ENCODE data around the gene PCNA. TPM values are rescaled to one million over a fixed set of nuclear protein-coding genes. Genes with fewer than 3 reads are reported as not detected.
"Not testable (repeated sequence)": the region's sequence is repeated elsewhere in the genome, so short reads cannot be mapped to it uniquely, and the experiment has no call there.

PCNA gene
- total RNA-seq, 1 donor from 2014 or later, result 35.5 TPM

DNA sequence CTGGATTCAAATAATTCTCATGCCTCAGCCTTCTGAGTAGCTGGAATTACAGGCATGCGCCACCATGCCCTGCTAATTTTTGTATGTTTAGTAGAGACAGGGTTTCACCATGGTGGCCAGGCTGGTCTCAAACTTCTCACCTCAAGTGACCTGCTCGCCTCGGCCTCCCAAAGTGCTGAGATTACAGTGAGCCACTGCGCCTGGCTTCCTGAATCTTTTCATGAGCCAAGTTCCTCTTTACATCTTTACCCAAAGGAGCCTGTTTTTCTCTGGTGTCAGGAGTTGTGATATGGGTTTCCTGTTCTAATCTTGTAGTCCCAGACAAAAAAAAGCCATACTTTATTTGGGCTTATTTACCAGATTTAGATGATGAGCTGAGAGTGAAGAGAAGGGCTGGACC is 34.4 kb downstream of the PCNA start:
- H3K9ac ChIP-seq (ENCODE audit: low read depth in 1 of 3, low read length in 3 of 3), result no peak overlapping the region
- no peak overlapping the region for H3K27ac ChIP-seq (ENCODE audit: low read depth, low read length)
- no peak overlapping the region for H3K4me3 ChIP-seq (ENCODE audit: low read length in 3 of 3)
- H3K36me3 ChIP-seq (ENCODE audit: control insufficient read depth in 3 of 3, insufficient read depth in 3 of 3, low read length in 3 of 3), result no peaks in the 10 kb centered on the region
- H3K4me1 ChIP-seq (ENCODE audit: control insufficient read depth in 3 of 3, insufficient read depth in 3 of 3, low read length in 3 of 3), result peaks cover 0 to 8% (median 2%) of the 10 kb centered on the region in 3 donors
- H3K27me3 ChIP-seq (ENCODE audit: control insufficient read depth in 3 of 3, insufficient read depth in 3 of 3, low read length in 3 of 3), result no peaks in the 10 kb centered on the region
- H3K9me3 ChIP-seq (ENCODE audit: control insufficient read depth in 3 of 3, low read length in 3 of 3), result no peaks in the 10 kb centered on the region

DNA sequence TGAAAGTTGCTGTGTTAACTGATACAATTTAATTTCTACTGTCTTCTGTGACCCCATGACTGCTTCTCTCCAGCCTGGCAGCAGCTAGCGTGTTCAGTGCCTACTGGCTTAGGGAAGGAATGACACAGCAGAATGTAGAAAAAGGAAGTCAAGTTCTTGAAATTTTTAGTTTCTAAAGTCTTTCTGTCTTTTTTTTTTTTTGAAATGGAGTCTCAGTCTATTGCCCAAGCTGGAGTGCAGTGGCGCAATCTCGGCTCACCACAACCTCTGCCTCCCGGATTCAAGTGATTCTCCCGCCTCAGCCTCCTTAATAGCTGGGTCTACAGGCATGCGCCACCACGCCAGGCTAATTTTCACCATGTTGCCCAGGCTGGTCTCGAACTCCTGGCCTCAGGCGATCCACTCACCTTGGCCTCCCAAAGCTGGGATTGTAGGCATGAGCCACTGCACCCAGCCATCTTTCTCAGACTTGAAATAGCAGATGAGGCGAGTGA is 39.3 kb downstream of the PCNA start:
- Histone ChIP-seq H3K27ac (ENCODE audit: low read depth, low read length) (peak overlapping the region; percentile 14), H3K9ac (ENCODE audit: low read depth in 1 of 3, low read length in 3 of 3) (no peak overlapping the region), H3K36me3 (ENCODE audit: control insufficient read depth in 3 of 3, insufficient read depth in 3 of 3, low read length in 3 of 3) (no peaks in the 10 kb centered on the region), H3K9me3 (ENCODE audit: control insufficient read depth in 3 of 3, low read length in 3 of 3) (no peaks in the 10 kb centered on the region), H3K4me3 (ENCODE audit: low read length in 3 of 3) (no peak overlapping the region), H3K4me1 (ENCODE audit: control insufficient read depth in 3 of 3, insufficient read depth in 3 of 3, low read length in 3 of 3) (peaks cover 2 to 14% (median 3%) of the 10 kb centered on the region in 3 donors), H3K27me3 (ENCODE audit: control insufficient read depth in 3 of 3, insufficient read depth in 3 of 3, low read length in 3 of 3) (no peaks in the 10 kb centered on the region)

DNA sequence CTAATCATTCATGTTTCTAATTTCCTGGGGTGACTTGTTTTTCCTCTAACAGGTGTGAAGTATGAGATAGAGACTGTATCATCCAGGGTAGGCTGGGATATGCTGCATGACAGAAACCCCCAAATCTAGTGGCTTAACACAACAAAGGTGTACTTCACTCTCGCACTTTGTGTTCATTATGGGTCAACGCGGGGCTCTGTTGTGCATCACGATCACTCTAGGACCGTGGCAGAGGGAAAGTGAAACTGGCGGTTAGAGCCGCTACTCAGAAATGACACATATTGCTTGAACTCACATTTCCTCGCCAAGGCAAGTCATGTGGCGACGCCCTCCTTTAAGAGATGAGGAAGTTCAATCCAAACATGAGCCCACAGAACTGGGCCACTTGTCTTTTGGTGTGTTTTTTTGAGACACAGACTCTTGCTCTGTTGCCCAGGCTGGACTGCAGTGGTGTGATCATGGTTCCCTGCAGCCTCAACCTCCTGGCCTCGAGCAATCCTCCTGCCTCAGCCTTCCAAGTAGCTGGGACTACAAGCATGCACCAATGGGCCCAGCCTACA is 41.3 kb downstream of the PCNA start:
- Histone ChIP-seq H3K4me3 (ENCODE audit: low read length in 3 of 3) (peak overlapping the region; percentile 22 to 41 (median 38)), H3K9ac (ENCODE audit: low read depth in 1 of 3, low read length in 3 of 3) (no peak overlapping the region), H3K27me3 (ENCODE audit: control insufficient read depth in 3 of 3, insufficient read depth in 3 of 3, low read length in 3 of 3) (no peaks in the 10 kb centered on the region), H3K4me1 (ENCODE audit: control insufficient read depth in 3 of 3, insufficient read depth in 3 of 3, low read length in 3 of 3) (peaks cover 5 to 22% (median 7%) of the 10 kb centered on the region in 3 donors), H3K36me3 (ENCODE audit: control insufficient read depth in 3 of 3, insufficient read depth in 3 of 3, low read length in 3 of 3) (no peaks in the 10 kb centered on the region), H3K27ac (ENCODE audit: low read depth, low read length) (peak overlapping the region; percentile 67), H3K9me3 (ENCODE audit: control insufficient read depth in 3 of 3, low read length in 3 of 3) (no peaks in the 10 kb centered on the region)

DNA sequence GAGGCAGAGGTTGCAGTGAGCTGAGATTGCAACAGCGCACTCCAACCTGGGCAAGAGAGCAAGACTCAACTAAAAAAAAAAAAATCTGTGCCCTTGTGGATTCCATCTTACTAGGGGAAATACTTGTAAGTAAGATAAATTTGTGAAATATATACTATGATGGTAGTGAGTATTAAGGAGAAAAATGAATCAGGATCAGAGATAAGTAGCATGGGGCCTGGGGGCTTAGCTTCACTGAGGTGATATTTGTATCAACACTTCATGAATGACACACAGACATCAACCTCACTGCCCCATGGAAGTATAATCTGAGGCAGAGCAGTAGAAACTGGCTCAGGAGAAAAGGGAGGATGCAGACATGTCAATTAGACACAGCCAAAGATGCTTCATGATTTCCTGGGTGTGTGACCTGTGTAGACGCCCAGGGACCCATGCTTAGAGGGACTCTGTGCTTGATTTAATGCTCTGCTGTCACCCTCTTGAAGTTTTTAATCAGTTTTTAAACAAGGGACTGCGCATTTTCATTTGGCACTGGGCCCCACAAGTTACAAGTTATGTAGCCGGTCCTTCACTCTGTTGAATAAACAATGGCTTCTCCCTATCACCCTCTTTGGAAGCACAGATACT is 41.9 kb downstream of the PCNA start:
- Histone ChIP-seq H3K27ac (ENCODE audit: low read depth, low read length) (peak overlapping the region; percentile 67), H3K27me3 (ENCODE audit: control insufficient read depth in 3 of 3, insufficient read depth in 3 of 3, low read length in 3 of 3) (no peaks in the 10 kb centered on the region), H3K4me3 (ENCODE audit: low read length in 3 of 3) (peak overlapping the region in 2 of 3 donors; percentile 22 to 38), H3K36me3 (ENCODE audit: control insufficient read depth in 3 of 3, insufficient read depth in 3 of 3, low read length in 3 of 3) (no peaks in the 10 kb centered on the region), H3K4me1 (ENCODE audit: control insufficient read depth in 3 of 3, insufficient read depth in 3 of 3, low read length in 3 of 3) (peaks cover 10 to 28% (median 13%) of the 10 kb centered on the region in 3 donors), H3K9me3 (ENCODE audit: control insufficient read depth in 3 of 3, low read length in 3 of 3) (no peaks in the 10 kb centered on the region), H3K9ac (ENCODE audit: low read depth in 1 of 3, low read length in 3 of 3) (no peak overlapping the region)

DNA sequence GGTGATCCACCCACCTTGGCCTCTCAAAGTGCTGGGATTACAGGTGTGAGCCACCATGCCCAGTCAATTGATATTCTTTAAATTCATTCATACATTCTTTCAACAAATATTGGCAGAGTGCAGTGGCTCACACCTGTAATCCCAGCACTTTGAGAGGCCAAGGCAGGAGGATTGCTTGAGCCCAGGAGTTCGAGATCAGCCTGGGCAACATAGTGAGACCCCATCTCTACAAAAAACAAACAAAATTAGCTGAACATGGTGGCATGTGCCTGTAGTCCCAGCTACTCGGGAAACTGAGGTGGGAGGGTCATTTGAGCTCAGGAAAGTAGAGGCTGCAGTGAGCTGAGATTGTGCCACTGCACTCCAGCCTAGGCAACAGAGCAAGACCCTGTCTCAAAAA is 42.8 kb downstream of the PCNA start:
- not testable (repeated sequence) for H3K27ac ChIP-seq (ENCODE audit: low read depth, low read length); H3K36me3 ChIP-seq (ENCODE audit: control insufficient read depth in 3 of 3, insufficient read depth in 3 of 3, low read length in 3 of 3); H3K9me3 ChIP-seq (ENCODE audit: control insufficient read depth in 3 of 3, low read length in 3 of 3); H3K27me3 ChIP-seq (ENCODE audit: control insufficient read depth in 3 of 3, insufficient read depth in 3 of 3, low read length in 3 of 3); H3K4me3 ChIP-seq (ENCODE audit: low read length in 3 of 3); H3K9ac ChIP-seq (ENCODE audit: low read depth in 1 of 3, low read length in 3 of 3)
- peaks cover 10 to 30% (median 15%) of the 10 kb centered on the region in 3 donors for H3K4me1 ChIP-seq (ENCODE audit: control insufficient read depth in 3 of 3, insufficient read depth in 3 of 3, low read length in 3 of 3)

- Histone ChIP-seq H3K27ac (ENCODE audit: low read depth, low read length) (no peak overlapping the region), H3K4me1 (ENCODE audit: control insufficient read depth in 3 of 3, insufficient read depth in 3 of 3, low read length in 3 of 3) (peaks cover 8 to 19% (median 12%) of the 10 kb centered on the region in 3 donors), H3K4me3 (ENCODE audit: low read length in 3 of 3) (no peak overlapping the region), H3K9ac (ENCODE audit: low read depth in 1 of 3, low read length in 3 of 3) (no peak overlapping the region), H3K36me3 (ENCODE audit: control insufficient read depth in 3 of 3, insufficient read depth in 3 of 3, low read length in 3 of 3) (no peaks in the 10 kb centered on the region), H3K27me3 (ENCODE audit: control insufficient read depth in 3 of 3, insufficient read depth in 3 of 3, low read length in 3 of 3) (no peaks in the 10 kb centered on the region), H3K9me3 (ENCODE audit: control insufficient read depth in 3 of 3, low read length in 3 of 3) (no peaks in the 10 kb centered on the region)
Observed at GRCh38 chr20:5074232-5074674, 45.5 kb downstream of the PCNA start.

DNA sequence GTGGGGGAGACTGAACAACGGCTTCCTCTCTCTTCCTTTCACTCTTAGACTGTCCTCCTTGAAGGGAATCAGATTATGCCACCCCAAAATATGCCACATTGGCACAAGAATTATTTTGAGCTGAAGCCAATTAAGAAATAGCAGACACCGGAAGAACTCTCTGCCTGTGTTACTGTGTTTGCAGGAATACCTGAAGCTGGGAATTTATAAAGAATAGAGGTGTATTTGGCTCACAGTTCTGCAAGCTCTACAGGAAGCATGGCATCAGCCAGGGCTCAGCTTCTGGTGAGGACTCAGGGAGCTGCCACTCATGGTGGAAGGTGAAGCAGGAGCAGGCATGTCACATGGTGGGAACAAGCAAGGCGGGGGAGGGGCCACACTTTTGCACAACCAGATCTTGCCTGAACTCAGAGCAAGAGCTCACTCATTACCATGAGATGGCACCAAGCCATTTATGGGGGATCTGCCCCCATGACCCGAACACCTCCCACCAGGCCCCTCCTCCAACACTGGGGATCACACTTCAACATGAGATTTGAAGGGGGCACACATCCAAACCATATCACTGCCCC is 46.0 kb downstream of the PCNA start:
- Histone ChIP-seq H3K9ac (ENCODE audit: low read depth in 1 of 3, low read length in 3 of 3) (no peak overlapping the region), H3K4me1 (ENCODE audit: control insufficient read depth in 3 of 3, insufficient read depth in 3 of 3, low read length in 3 of 3) (peaks cover 8 to 16% (median 12%) of the 10 kb centered on the region in 3 donors), H3K9me3 (ENCODE audit: control insufficient read depth in 3 of 3, low read length in 3 of 3) (no peaks in the 10 kb centered on the region), H3K27ac (ENCODE audit: low read depth, low read length) (no peak overlapping the region), H3K36me3 (ENCODE audit: control insufficient read depth in 3 of 3, insufficient read depth in 3 of 3, low read length in 3 of 3) (no peaks in the 10 kb centered on the region), H3K4me3 (ENCODE audit: low read length in 3 of 3) (no peak overlapping the region), H3K27me3 (ENCODE audit: control insufficient read depth in 3 of 3, insufficient read depth in 3 of 3, low read length in 3 of 3) (no peaks in the 10 kb centered on the region)

DNA sequence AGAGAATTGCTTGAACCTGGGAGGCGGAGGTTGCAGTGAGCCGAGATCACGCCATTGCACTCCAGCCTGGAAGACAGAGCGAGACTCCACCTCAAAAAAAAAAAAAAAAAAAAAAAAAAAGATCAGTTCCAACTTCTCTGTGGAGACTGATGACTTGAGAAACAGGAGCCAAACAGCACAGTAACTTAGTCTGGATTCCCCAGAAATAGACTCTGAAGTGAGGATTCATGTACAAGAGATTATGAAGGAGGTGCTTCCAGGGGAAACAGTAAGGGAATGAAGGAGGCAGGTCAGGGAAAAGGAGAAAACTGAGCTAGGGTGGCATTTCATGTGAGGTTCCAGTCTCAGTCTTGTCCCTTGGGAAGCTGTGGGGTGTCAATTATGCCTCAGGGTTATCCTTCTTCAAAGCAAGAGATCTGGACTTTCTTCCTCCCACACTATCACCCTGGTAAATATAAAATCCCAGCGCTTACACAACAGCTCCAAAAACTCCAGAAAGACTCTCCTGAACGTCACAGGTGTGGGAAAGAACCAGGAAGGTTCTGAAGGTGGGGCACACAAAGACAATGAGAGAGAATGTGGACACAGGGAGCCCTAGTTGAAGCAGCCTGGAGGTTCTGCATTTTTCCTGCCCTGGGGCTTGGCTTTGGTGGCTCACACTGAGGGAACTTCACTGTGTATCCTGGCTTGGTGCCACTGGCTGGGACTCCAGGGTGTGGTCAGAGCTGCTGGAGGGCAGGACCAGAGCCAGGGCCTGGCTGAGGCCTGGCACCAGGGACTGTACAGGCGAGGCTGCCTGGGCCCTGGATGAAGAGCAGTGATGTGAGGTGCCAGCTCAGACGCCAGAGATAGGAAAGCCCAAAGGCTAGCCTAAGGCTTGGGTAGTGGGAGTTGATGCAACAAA is 46.8 kb downstream of the PCNA start:
- Histone ChIP-seq H3K36me3 (ENCODE audit: control insufficient read depth in 3 of 3, insufficient read depth in 3 of 3, low read length in 3 of 3) (no peaks in the 10 kb centered on the region), H3K4me3 (ENCODE audit: low read length in 3 of 3) (no peak overlapping the region), H3K4me1 (ENCODE audit: control insufficient read depth in 3 of 3, insufficient read depth in 3 of 3, low read length in 3 of 3) (peaks cover 8 to 15% (median 12%) of the 10 kb centered on the region in 3 donors), H3K27me3 (ENCODE audit: control insufficient read depth in 3 of 3, insufficient read depth in 3 of 3, low read length in 3 of 3) (no peaks in the 10 kb centered on the region), H3K27ac (ENCODE audit: low read depth, low read length) (no peak overlapping the region), H3K9me3 (ENCODE audit: control insufficient read depth in 3 of 3, low read length in 3 of 3) (no peaks in the 10 kb centered on the region), H3K9ac (ENCODE audit: low read depth in 1 of 3, low read length in 3 of 3) (peak overlapping the region in 2 of 3 donors; percentile 14 to 54)

DNA sequence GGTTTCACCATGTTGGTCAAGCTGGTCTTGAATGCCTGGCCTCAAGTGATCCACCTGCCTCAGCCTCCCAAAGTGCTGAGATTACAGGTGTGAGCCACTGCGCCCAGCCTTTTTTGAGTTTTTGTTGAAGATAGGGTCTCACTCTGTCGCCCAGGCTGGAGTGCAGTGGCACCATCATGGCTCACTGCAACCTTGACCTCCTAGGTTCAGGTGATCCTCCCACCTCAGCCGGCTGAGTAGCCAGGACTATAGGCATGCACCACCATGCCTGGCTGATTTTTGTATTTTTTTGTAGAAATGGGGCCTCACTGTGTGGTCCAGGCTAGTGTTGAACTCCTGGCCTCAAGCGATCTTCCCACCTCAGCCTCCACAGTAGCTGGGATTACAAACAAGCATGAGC is 47.8 kb downstream of the PCNA start:
- H3K4me1 ChIP-seq (ENCODE audit: control insufficient read depth in 3 of 3, insufficient read depth in 3 of 3, low read length in 3 of 3), result peaks cover 8 to 15% (median 12%) of the 10 kb centered on the region in 3 donors
- not testable (repeated sequence) for H3K27me3 ChIP-seq (ENCODE audit: control insufficient read depth in 3 of 3, insufficient read depth in 3 of 3, low read length in 3 of 3); H3K9ac ChIP-seq (ENCODE audit: low read depth in 1 of 3, low read length in 3 of 3); H3K9me3 ChIP-seq (ENCODE audit: control insufficient read depth in 3 of 3, low read length in 3 of 3); H3K4me3 ChIP-seq (ENCODE audit: low read length in 3 of 3); H3K36me3 ChIP-seq (ENCODE audit: control insufficient read depth in 3 of 3, insufficient read depth in 3 of 3, low read length in 3 of 3); H3K27ac ChIP-seq (ENCODE audit: low read depth, low read length)

Data from skeletal muscle tissue (tissue), 4 donors.